HG03039 (cell line): ENCODE results near the gene IGSF10.
"Not testable (repeated sequence)": the region's sequence is repeated elsewhere in the genome, so short reads cannot be mapped to it uniquely, and the experiment has no call there.

Source experiments
- ATAC-seq: cut with Tn5 transposase; IDR thresholded peaks from one replicate; pipeline ENCODE4 v1.9.1; 2021; ENCODE audit warnings: mild to moderate bottlenecking, moderate library complexity; ENCODE audit not compliant: unreplicated experiment

IGSF10 gene, protein sequence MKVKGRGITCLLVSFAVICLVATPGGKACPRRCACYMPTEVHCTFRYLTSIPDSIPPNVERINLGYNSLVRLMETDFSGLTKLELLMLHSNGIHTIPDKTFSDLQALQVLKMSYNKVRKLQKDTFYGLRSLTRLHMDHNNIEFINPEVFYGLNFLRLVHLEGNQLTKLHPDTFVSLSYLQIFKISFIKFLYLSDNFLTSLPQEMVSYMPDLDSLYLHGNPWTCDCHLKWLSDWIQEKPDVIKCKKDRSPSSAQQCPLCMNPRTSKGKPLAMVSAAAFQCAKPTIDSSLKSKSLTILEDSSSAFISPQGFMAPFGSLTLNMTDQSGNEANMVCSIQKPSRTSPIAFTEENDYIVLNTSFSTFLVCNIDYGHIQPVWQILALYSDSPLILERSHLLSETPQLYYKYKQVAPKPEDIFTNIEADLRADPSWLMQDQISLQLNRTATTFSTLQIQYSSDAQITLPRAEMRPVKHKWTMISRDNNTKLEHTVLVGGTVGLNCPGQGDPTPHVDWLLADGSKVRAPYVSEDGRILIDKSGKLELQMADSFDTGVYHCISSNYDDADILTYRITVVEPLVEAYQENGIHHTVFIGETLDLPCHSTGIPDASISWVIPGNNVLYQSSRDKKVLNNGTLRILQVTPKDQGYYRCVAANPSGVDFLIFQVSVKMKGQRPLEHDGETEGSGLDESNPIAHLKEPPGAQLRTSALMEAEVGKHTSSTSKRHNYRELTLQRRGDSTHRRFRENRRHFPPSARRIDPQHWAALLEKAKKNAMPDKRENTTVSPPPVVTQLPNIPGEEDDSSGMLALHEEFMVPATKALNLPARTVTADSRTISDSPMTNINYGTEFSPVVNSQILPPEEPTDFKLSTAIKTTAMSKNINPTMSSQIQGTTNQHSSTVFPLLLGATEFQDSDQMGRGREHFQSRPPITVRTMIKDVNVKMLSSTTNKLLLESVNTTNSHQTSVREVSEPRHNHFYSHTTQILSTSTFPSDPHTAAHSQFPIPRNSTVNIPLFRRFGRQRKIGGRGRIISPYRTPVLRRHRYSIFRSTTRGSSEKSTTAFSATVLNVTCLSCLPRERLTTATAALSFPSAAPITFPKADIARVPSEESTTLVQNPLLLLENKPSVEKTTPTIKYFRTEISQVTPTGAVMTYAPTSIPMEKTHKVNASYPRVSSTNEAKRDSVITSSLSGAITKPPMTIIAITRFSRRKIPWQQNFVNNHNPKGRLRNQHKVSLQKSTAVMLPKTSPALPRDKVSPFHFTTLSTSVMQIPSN (N-terminal part only)

DNA sequence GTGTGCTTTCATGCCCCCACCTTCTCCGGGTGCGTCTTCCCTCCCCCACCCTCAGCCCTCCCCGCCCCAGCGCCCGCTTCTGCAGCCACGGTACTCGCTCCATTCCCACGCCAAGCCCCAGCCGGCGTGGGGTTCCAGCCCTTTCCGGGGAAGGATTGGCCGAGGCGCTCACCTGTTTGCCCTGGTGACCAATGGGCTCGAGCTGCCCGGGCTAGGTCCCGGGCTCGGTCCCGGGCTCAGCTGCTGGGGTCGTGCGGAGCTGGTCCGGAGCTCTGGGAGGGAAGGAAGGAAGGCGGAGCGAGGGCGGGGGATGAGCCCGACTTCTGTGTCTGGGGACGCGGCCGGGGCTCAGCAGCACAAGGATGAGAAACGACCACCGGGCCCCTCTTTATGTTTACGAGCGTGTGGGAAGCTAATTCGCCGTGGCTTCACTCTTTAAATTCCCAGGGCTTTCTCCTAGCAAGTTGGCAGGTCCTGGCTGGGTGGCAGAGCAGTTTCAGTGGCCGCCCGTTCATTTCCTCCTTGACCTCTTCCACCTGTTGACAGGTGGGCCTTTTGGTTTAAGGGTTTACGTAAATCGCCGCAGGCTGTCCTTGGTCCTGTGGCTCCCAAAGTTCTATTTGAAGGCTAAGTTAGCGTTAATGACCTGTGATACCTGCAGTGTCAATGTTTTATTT, at the start of gene IGSF10:
IGSF10 (minus strand) TSS at position 288 of the 677 bp plus-strand sequence. CDS start 2,352 bp downstream, outside the sequence.
- no peak for ATAC-seq

DNA sequence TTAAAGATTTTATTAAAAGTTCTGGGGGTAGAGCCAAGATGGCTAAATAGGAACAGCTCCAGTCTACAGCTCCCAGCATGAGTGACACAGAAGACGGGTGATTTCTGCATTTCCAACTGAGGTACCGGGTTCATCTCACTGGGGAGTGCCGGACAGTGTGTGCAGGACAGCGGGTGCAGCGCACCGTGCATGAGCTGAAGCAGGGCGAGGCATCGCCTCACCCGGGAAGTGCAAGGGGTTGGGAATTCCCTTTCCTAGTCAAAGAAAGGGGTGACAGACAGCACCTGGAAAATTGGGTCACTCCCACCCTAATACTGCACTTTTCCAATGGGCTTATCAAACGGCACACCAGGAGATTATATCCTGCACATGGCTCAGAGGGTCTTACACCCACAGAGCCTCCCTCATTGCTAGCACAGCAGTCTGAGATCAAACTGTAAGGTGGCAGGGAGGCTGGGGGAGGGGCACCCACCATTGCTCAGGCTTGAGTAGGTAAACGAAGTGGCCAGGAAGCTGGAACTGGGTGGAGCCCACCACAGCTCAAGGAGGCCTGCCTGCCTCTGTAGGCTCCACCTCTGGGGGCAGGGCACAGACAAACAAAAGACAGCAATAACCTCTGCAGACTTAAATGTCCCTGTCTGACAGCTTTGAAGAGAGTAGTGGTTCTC, 48.7 kb upstream of the IGSF10 start:
- not testable (repeated sequence) for ATAC-seq

DNA sequence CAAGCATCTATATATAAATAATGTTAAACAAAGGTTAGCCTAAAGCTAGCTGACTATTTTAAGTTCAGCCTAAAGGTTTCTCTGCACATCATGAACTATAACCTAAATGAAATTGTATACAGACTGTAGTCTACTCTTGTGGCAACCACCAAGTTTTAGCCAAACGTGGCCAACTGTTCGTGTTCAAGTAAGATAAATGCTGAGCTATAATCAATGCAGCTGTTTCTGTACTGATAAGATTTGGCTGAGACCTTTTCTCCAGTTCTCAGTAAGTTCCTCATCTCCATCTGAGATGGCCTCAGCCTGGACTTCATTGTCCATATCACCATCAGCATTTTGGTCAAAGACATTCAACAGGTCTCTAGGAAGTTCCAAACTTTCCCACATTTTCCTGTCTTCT, 43.7 kb upstream of the IGSF10 start:
- no peak for ATAC-seq

GRCh38 chr3:151503074-151503473, 42.2 kb upstream of the IGSF10 start:
- no peak for ATAC-seq

- ATAC-seq: no peak
Observed at GRCh38 chr3:151501923-151502632, 41.2 kb upstream of the IGSF10 start.

GRCh38 chr3:151501171-151501922, 40.5 kb upstream of the IGSF10 start:
- ATAC-seq: no peak

DNA sequence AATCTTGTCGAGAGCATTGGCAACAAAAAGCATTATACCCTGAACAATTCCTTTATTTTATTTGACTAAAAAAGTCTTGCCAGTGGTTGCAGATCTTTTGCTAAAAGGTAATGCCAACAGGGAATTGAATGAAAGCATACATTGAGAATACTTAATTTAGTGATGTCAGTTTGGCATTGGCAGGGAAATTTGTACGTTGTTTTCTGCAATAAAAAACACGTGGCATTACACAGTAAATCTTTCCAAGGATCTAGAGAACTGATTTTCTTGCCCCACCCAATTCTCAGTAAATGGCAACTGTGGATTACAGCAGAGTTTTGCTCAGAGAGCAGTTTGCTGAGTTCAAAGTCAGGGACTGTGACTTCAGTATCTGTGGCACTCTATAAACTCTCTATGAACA, 38.3 kb upstream of the IGSF10 start:
- ATAC-seq: no peak

- no peak for ATAC-seq
Observed at GRCh38 chr3:151491525-151491924, 30.7 kb upstream of the IGSF10 start.

GRCh38 chr3:151487833-151488232, 27.0 kb upstream of the IGSF10 start:
- ATAC-seq: not testable (repeated sequence)

DNA sequence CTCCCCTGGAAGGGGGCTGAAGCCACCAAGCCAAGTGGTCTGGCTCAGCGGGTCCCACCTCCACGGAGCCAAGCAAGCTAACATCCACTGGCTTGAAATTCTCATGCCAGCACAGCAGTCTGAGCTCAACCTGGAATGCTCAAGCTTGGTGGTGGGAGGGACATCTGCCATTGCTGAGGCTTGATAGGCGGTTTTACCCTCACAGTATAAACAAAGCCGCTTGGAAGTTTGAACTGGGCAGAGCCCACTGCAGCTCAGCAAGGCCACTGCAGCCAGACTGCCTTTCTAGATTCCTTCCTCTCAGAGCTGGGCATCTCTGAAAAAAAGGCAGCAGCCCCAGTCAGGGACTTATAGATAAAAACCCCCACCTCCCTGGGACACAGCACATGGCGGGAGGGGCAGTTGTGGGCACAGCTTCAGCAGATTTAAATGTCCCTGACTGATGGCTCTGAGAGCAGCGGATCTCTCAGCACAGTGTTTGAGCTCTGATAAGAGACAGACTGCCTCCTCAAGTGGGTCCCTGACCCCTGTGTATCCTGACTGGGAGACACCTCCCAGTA, 23.2 kb upstream of the IGSF10 start:
- no peak for ATAC-seq

DNA sequence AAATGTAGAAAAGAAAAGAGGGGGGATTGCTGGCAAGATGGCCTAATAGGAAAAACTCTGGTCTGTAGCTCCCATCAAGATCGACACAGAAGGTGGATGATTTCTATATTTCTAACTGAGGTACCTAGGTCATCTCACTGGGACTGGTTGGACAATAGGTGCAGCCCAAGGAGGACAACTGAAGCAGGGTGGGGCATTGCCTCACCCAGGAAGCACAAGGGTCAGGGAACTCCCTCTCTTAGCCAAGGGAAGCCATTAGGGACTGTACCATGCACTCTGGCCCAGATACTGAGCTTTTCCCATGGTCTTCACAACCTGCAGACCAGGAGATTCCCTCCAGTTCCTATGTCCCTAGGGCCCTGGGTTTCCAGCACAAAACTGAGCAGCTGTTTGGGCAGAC, 22.6 kb upstream of the IGSF10 start:
- ATAC-seq: no peak

DNA sequence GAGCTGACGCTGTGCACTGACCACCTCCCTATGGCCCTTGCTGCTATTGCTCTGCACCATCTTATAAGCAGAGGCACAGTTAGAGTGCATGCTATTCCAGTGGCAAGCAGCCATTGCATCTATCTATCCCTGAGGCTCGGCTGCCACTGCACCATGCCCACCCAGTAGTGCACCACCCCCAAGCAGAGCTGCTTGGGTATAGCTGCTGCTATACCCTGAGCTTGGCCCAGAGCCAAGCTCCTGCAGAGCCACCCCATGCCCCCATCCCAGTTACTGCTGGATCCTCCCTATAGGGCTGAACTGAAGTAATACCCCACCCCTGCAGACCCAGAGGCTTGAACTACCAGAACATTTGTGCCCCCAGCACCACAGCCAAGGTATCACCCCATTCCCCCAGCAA, 19.6 kb upstream of the IGSF10 start:
- ATAC-seq: no peak

DNA sequence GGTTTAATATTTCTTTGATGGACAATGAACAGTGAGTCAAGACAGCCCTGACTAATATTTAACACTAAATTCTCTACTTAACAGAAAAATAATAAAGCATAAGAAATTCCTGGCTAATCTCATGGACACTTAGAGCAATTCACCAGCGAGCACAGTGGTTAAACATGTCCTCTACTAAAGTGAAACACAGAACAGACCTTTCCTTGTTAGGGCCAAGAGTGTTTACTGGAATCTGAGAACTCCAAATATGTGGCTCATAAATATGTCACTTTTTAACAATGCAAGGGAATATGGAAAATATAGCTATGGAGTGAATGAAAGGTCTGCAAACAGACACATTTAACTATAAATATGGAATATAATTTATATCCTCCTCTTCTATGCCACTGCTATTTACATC, 18.6 kb upstream of the IGSF10 start:
- ATAC-seq: no peak

GRCh38 chr3:151478335-151478697, 17.5 kb upstream of the IGSF10 start:
- ATAC-seq: no peak

- no peak for ATAC-seq
Observed at GRCh38 chr3:151477591-151478334, 16.9 kb upstream of the IGSF10 start.

- ATAC-seq: no peak
Observed at GRCh38 chr3:151476344-151477018, 15.6 kb upstream of the IGSF10 start.

- ATAC-seq: peak; percentile 78
Observed at GRCh38 chr3:151468284-151468917, 7.5 kb upstream of the IGSF10 start.
